Psoas muscle (tissue), 8 donors: Measurements from ENCODE around the gene CACNB4. TPM values are rescaled to one million over a fixed set of nuclear protein-coding genes. Genes with fewer than 3 reads are reported as not detected.

Experiments used
- ATAC-seq, 4 donors: fragments of 200-7000 bp; cut with Tn5 transposase; one replicate each; pipeline ENCODE4 v1.9.1; 2020; ENCODE audit warnings: moderate library complexity in 3 of 4, mild to moderate bottlenecking in 2 of 4
- DNase-seq, 2 donors: peaks; one replicate each; pipeline ENCODE4 v3.0.0-alpha.2; 2020
- H3K27ac ChIP-seq: fragments of 200-600 bp; one replicate; pipeline ENCODE4 v1.8.0; 2022
- H3K27me3 ChIP-seq, 3 donors: fragments of 200-600 bp in 1 of 3; one replicate each; pipeline versions ENCODE4 v1.6.1 to v1.8.0; 2013 to 2022; ENCODE audit warnings: low read length in 2 of 3, mild to moderate bottlenecking in 2 of 3, moderate library complexity in 1 of 3; ENCODE audit not compliant: insufficient read depth in 3 of 3
- H3K36me3 ChIP-seq, 2 donors: fragments of 200-600 bp in 1 of 2; one replicate each; pipeline versions ENCODE4 v1.6.1 to v1.8.0; 2013 to 2022; ENCODE audit warnings: low read depth in 1 of 2, mild to moderate bottlenecking in 1 of 2, moderate library complexity in 1 of 2; ENCODE audit not compliant: insufficient read depth in 1 of 2
- H3K4me1 ChIP-seq: fragments of 200-600 bp; one replicate; pipeline ENCODE4 v1.8.0; 2022
- H3K4me3 ChIP-seq: fragments of 200-600 bp; one replicate; pipeline ENCODE4 v1.8.0; 2022; ENCODE audit warnings: mild to moderate bottlenecking
- H3K9me3 ChIP-seq: fragments of 200-600 bp; one replicate; pipeline ENCODE4 v1.8.0; 2022
- CTCF ChIP-seq: fragments of 200-600 bp; IDR thresholded peaks from one replicate; pipeline ENCODE4 v1.8.0; 2022; ENCODE audit warnings: antibody characterized with exemption
- WGBS, 3 donors: extraction: QIAGEN DNeasy Blood & Tissue Kit; methylation state at CpG; one replicate each; pipeline versions ENCODE4 v1.1.6 to v1.1.7; 2013; 5-methylcytosine and 5-hydroxymethylcytosine counted together
- intact Hi-C, 2 donors: fragments of 100-400 bp; cut with DNase I; formaldehyde crosslinking; loops; one replicate each; pipeline versions ENCODE4 v1.11.0 to v1.14.2; 2022
- polyA plus RNA-seq, 3 donors: library from polyadenylated mRNA; stranded (reverse); fragments of 200-250 nt; gene quantifications; one replicate each; pipeline ENCODE4 v1.2.3, GENCODE V29; 2013
- total RNA-seq, 4 donors: library from RNA; stranded (reverse); fragmentation: NEBNext Ultra II Directional in 2 of 4; extraction: Animal tissue kit (Norgen Biotek cat#: 25700) in 2 of 4; gene quantifications; one replicate each; pipeline versions ENCODE4 v1.2.1 to v1.2.4, GENCODE V29; 2021 to 2023
- donor health status: healthy with polysubstance abuse.
- donor health status: DM: no; HTN: no; CAD: no; lungs with moderate emphysema.
- donor health status: Bipolar disorder and iron deficiency.
- donor health status: healthy.
- donor health status: DM: yes; HTN: yes; CAD: no.
- donor health status: DM: no; HTN: no; CAD: no.
- donor health status: DM: no; HTN: no; CAD: no.
- donor health status: DM: yes; HTN: yes; CAD: no.

Gene CACNB4
- total and polyA plus RNA-seq, 7 donors, result 0.10 to 1.1 (median 0.21) TPM

GRCh38 chr2:151810489-151810888 is 288.4 kb downstream of the CACNB4 start:
- Histone ChIP-seq H3K9me3 (peaks cover 5% of the 10 kb centered on the region), H3K27me3 (no peaks in the 10 kb centered on the region), H3K4me3 (no peak overlapping the region), H3K4me1 (peaks cover 18% of the 10 kb centered on the region), H3K27ac (no peak overlapping the region), H3K36me3 (peaks cover under 1 to 76% of the 10 kb centered on the region in 2 donors)
- DNase-seq, result no peak
- WGBS, 3 donors, result 89 to 93% (median 90%) methylated on average over 1 of the region's 1 CpG
- intact Hi-C loops, result loop anchor here in 1 of 2 donors (5.0 kb wide), 1 partner anchor 33 kb away; no protein-coding TSS in a partner anchor
- no peak for ATAC-seq
- TF ChIP-seq CTCF, result no peak

DNA sequence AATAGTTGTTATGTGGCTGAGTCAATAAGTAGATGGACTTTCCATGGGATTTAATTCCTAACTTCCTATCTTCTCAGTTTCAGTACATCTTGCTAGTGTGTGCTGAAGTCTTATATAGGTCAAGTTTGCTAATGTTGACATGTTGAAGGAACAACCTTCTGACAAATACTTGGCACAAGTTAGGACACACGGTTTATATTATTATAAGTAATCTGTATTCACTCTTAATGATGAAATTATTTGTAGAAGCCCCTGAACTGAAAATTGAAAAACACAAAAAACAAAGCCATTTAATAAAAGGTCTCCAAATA is 289.8 kb downstream of the CACNB4 start:
- WGBS, 3 donors, result 41 to 67% (median 46%) methylated on average over 1 of the region's 1 CpG
- peaks cover 18% of the 10 kb centered on the region for H3K4me1 ChIP-seq
- peak in 2 of 4 donors; percentile 23 to 53 for ATAC-seq
- H3K36me3 ChIP-seq, result peaks cover 2 to 80% of the 10 kb centered on the region in 2 donors
- no peak overlapping the region for H3K4me3 ChIP-seq
- H3K9me3 ChIP-seq, result peaks cover 5% of the 10 kb centered on the region
- DNase-seq, result no peak
- H3K27me3 ChIP-seq, result no peaks in the 10 kb centered on the region
- TF ChIP-seq CTCF, result no peak
- no peak overlapping the region for H3K27ac ChIP-seq
- intact Hi-C loops, result loop anchor here in 1 of 2 donors (5.0 kb wide), 1 partner anchor 102 kb away; no protein-coding TSS in a partner anchor

DNA sequence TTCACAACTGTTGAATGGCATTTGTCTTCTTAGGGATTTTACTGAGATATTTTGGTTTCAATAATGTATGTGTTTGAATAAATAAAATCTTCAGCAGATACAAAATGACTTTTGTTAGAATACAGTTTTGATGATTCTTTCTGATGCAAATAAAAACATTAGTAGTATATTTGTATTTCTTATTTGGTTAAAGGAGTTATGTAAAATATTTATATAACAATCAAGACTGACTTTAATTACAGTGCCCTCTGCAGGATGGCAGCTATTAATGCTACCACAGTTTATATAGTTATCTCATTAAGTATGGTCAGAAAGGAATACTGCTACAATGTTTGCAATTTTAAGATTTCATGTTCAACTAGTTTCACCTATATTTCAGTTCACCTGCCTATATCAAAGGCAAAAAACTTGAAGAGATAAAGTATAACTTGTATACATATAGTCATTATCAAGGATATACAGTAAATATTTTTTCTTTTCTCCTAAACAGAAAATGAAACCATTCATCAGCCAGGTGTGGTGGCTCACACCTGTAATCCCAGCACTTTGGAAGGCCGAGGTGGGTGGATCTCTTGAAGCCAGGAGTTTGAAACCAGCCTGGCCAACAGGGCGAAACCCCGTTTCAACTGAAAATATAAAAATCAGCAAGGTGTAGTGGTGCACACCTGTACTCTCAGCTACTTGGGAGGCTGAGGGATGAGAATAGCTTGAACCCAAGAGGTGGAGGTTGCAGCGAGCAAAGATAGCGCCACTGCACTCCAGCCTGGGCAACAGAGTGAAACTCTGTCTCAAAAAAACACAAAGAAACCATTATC is 290.4 kb downstream of the CACNB4 start:
- H3K9me3 ChIP-seq, result peaks cover 5% of the 10 kb centered on the region
- H3K27ac ChIP-seq, result no peak overlapping the region
- peaks cover 18% of the 10 kb centered on the region for H3K4me1 ChIP-seq
- ATAC-seq, result peak in 3 of 4 donors; percentile 65 to 83 (median 74)
- intact Hi-C loops, result loop anchor here in 1 of 2 donors (5.0 kb wide), 1 partner anchor 101 kb away; no protein-coding TSS in a partner anchor
- H3K4me3 ChIP-seq, result no peak overlapping the region
- H3K27me3 ChIP-seq, result no peaks in the 10 kb centered on the region
- no peak for DNase-seq
- peak; percentile 68 for TF ChIP-seq CTCF
- peaks cover 2 to 80% of the 10 kb centered on the region in 2 donors for H3K36me3 ChIP-seq
- 86 to 90% (median 90%) methylated on average over 5 of the region's 5 CpGs for WGBS, 3 donors

DNA sequence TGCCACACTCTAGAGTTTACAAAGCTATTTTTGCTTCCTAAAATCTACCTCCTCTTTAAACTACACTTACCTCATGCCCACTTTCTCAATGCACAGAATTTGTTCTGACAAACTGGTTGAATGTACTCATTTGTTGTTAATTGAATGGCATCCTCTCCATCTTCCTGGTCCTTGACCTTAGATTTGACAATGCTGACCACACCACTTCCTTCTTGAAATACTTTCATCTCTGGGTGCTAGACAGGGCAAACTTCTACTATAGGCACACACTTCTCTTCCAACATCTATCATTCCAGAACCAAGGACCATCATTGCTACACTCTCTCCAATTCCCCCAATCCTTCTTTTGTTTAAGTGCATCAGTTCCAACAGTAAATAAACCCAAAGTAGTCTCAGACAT is 292.9 kb downstream of the CACNB4 start:
- DNase-seq, result no peak
- no peak for TF ChIP-seq CTCF

More for the DNA sequence above, 292.9 kb downstream of the CACNB4 start:
- Histone ChIP-seq H3K36me3 (peaks cover 2 to 81% of the 10 kb centered on the region in 2 donors), H3K27me3 (no peaks in the 10 kb centered on the region), H3K27ac (no peak overlapping the region), H3K4me3 (no peak overlapping the region), H3K9me3 (no peaks in the 10 kb centered on the region), H3K4me1 (peaks cover 18% of the 10 kb centered on the region)
- intact Hi-C loops, result loop anchor here in 1 of 2 donors (5.0 kb wide), 1 partner anchor 99 kb away; no protein-coding TSS in a partner anchor
- no peak for ATAC-seq
